ENCODE measurements around the gene MAN2B1. TPM values are rescaled to one million over a fixed set of nuclear protein-coding genes. Genes with fewer than 3 reads are reported as not detected.

Gene MAN2B1
- total and polyA plus RNA-seq, 2 experiments from 2014 or later: 40.6 to 56.5 TPM

DNA sequence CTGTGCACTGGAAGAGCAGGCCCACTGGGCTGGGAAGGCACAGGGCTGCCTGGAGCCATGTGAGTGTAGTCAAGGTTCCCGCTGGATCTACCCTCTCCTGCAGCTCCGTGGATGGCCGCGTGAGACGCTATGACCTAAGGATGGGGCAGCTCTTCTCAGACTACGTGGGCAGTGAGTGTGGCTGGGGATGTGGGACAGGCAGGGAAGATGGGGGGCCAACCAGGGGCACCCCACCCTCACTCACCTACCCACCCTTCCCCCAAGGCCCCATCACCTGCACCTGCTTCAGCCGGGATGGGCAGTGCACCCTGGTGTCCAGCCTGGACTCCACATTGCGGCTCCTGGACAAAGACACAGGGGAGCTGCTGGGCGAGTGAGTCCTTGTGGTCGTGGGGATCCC, 6.2 kb upstream of the MAN2B1 start:
- Histone ChIP-seq H3K9me2 (ENCODE audit: insufficient read depth) (no peaks in the 10 kb centered on the region), H3K4me3 (no peak overlapping the region), H3K9me3 (ENCODE audit: low read depth) (no peaks in the 10 kb centered on the region), H3K79me2 (ENCODE audit: insufficient read depth) (peaks cover 48% of the 10 kb centered on the region), H3K27me3 (replicated peaks; ENCODE audit: insufficient read depth) (no peaks in the 10 kb centered on the region), H3K9ac (no peak overlapping the region), H4K20me1 (ENCODE audit: insufficient read depth) (no peaks in the 10 kb centered on the region), H3F3A (ENCODE audit: insufficient read depth) (peaks cover 6% of the 10 kb centered on the region; the same call in 1 of the 2 replicates), H2AFZ (no peak overlapping the region), H3K4me2 (ENCODE audit: unreplicated experiment) (no peak overlapping the region), H3K27ac (no peak overlapping the region), H3K36me3 (ENCODE audit: low read depth) (peaks cover 12% of the 10 kb centered on the region; the same call in 1 of the 2 replicates), H3K4me1 (ENCODE audit: insufficient read depth) (peaks cover 17% of the 10 kb centered on the region; the same call in 1 of the 2 replicates)
- no peak for DNase-seq
- WGBS, 2 experiments (ENCODE audit: low coverage in 1 of 2, low lambda C conversion rate in 2 of 2, missing lambda C conversion rate in 2 of 2): 84 to 86% methylated on average over 5 to 10 of the region's 10 CpGs
- in situ Hi-C loops (cut with MboI): loop anchor here (10.0 kb wide), 1 partner anchor 108 kb away; no protein-coding TSS in a partner anchor
- TF ChIP-seq EZH2phosphoT487 (IDR thresholded peaks at IDR 0.05; ENCODE audit: insufficient read depth, low read depth): no peak
- TF ChIP-seq EZH2 (IDR thresholded peaks at IDR 0.05; ENCODE audit: insufficient read depth, poor library complexity, severe bottlenecking): no peak

GRCh38 chr19:12670159-12670928, 3.8 kb upstream of the MAN2B1 start:
- Histone ChIP-seq H3K4me2 (ENCODE audit: unreplicated experiment) (peak overlapping the region; percentile 96), H3K4me1 (ENCODE audit: insufficient read depth) (peaks cover 26% of the 10 kb centered on the region), H3K9me3 (ENCODE audit: low read depth) (no peaks in the 10 kb centered on the region), H3K9me2 (ENCODE audit: insufficient read depth) (no peaks in the 10 kb centered on the region), H4K20me1 (ENCODE audit: insufficient read depth) (no peaks in the 10 kb centered on the region), H3F3A (ENCODE audit: insufficient read depth) (peaks cover 6% of the 10 kb centered on the region; the same call in 1 of the 2 replicates), H3K27me3 (replicated peaks; ENCODE audit: insufficient read depth) (no peaks in the 10 kb centered on the region), H3K4me3 (peak overlapping the region; percentile 82), H3K27ac (peak overlapping the region; percentile 93), H3K36me3 (ENCODE audit: low read depth) (peaks cover 5% of the 10 kb centered on the region; the same call in 1 of the 2 replicates), H3K9ac (peak overlapping the region; percentile 96), H3K79me2 (ENCODE audit: insufficient read depth) (peaks cover 69% of the 10 kb centered on the region), H2AFZ (peak overlapping the region; percentile 96; the same call in 1 of the 2 replicates)
- TF ChIP-seq EZH2phosphoT487 (IDR thresholded peaks at IDR 0.05; ENCODE audit: insufficient read depth, low read depth): no peak
- TF ChIP-seq EZH2 (IDR thresholded peaks at IDR 0.05; ENCODE audit: insufficient read depth, poor library complexity, severe bottlenecking): no peak
- no peak for DNase-seq
- in situ Hi-C loops (cut with MboI): loop anchor here (10.0 kb wide), 1 partner anchor 106 kb away; no protein-coding TSS in a partner anchor
- 35 to 41% methylated on average over 21 to 26 of the region's 26 CpGs for WGBS, 2 experiments (ENCODE audit: low coverage in 1 of 2, low lambda C conversion rate in 2 of 2, missing lambda C conversion rate in 2 of 2)

GRCh38 chr19:12669270-12670158, 3.0 kb upstream of the MAN2B1 start:
- Histone ChIP-seq H3K9me2 (ENCODE audit: insufficient read depth) (no peaks in the 10 kb centered on the region), H3K79me2 (ENCODE audit: insufficient read depth) (peaks cover 71% of the 10 kb centered on the region)

GRCh38 chr19:12668932-12669269, 2.4 kb upstream of the MAN2B1 start:
- Histone ChIP-seq H3K36me3 (ENCODE audit: low read depth) (peaks cover 5% of the 10 kb centered on the region; the same call in 1 of the 2 replicates), H3K9ac (peak overlapping the region; percentile 96), H3F3A (ENCODE audit: insufficient read depth) (peaks cover 6% of the 10 kb centered on the region; the same call in 1 of the 2 replicates), H3K4me2 (ENCODE audit: unreplicated experiment) (peak overlapping the region; percentile 96), H3K27me3 (replicated peaks; ENCODE audit: insufficient read depth) (no peaks in the 10 kb centered on the region), H4K20me1 (ENCODE audit: insufficient read depth) (no peaks in the 10 kb centered on the region), H3K9me2 (ENCODE audit: insufficient read depth) (no peaks in the 10 kb centered on the region), H3K27ac (peak overlapping the region; percentile 93), H3K4me1 (ENCODE audit: insufficient read depth) (peaks cover 26% of the 10 kb centered on the region), H3K4me3 (peak overlapping the region; percentile 82), H3K9me3 (ENCODE audit: low read depth) (no peaks in the 10 kb centered on the region), H3K79me2 (ENCODE audit: insufficient read depth) (peaks cover 66% of the 10 kb centered on the region), H2AFZ (peak overlapping the region; percentile 96)
- in situ Hi-C loops (cut with MboI): no loop called here
- TF ChIP-seq EZH2 (IDR thresholded peaks at IDR 0.05; ENCODE audit: insufficient read depth, poor library complexity, severe bottlenecking): no peak
- TF ChIP-seq EZH2phosphoT487 (IDR thresholded peaks at IDR 0.05; ENCODE audit: insufficient read depth, low read depth): no peak
- peak; percentile 90 for DNase-seq
- WGBS, 2 experiments (ENCODE audit: low coverage in 1 of 2, low lambda C conversion rate in 2 of 2, missing lambda C conversion rate in 2 of 2): 1% methylated on average over 23 to 24 of the region's 24 CpGs

More at GRCh38 chr19:12669270-12670158, 3.0 kb upstream of the MAN2B1 start:
- peaks cover 26% of the 10 kb centered on the region for H3K4me1 ChIP-seq (ENCODE audit: insufficient read depth)
- peak overlapping the region; percentile 96 for H3K4me2 ChIP-seq (ENCODE audit: unreplicated experiment)
- peak overlapping the region; percentile 93 for H3K27ac ChIP-seq
- H3K9ac ChIP-seq: peak overlapping the region; percentile 96
- WGBS, 2 experiments (ENCODE audit: low coverage in 1 of 2, low lambda C conversion rate in 2 of 2, missing lambda C conversion rate in 2 of 2): 0 to 1% methylated on average over 52 to 64 of the region's 64 CpGs
- H4K20me1 ChIP-seq (ENCODE audit: insufficient read depth): no peaks in the 10 kb centered on the region
- peak; percentile 93 for DNase-seq
- no peaks in the 10 kb centered on the region for H3K9me3 ChIP-seq (ENCODE audit: low read depth)
- no peaks in the 10 kb centered on the region for H3K27me3 ChIP-seq (replicated peaks; ENCODE audit: insufficient read depth)
- in situ Hi-C loops (cut with MboI): loop anchor here (10.0 kb wide), 1 partner anchor 105 kb away; no protein-coding TSS in a partner anchor
- TF ChIP-seq EZH2phosphoT487 (IDR thresholded peaks at IDR 0.05; ENCODE audit: insufficient read depth, low read depth) (no peak), EZH2 (IDR thresholded peaks at IDR 0.05; ENCODE audit: insufficient read depth, poor library complexity, severe bottlenecking) (no peak)
- H3F3A ChIP-seq (ENCODE audit: insufficient read depth): peaks cover 6% of the 10 kb centered on the region; the same call in 1 of the 2 replicates
- H3K4me3 ChIP-seq: peak overlapping the region; percentile 82
- peaks cover 5% of the 10 kb centered on the region; the same call in 1 of the 2 replicates for H3K36me3 ChIP-seq (ENCODE audit: low read depth)
- peak overlapping the region; percentile 96 for H2AFZ ChIP-seq

All from GM23248 (cell line).